ENCODE results near the gene SLC6A8.
"Not testable (repeated sequence)": the region's sequence is repeated elsewhere in the genome, so short reads cannot be mapped to it uniquely, and the experiment has no call there.

SLC6A8 gene

GRCh38 chrX:153708415-153708814, 20.7 kb downstream of the SLC6A8 start:
- peak; percentile 35 for DNase-seq (ENCODE audit: low spot score)

GRCh38 chrX:153709726-153710674, 22.3 kb downstream of the SLC6A8 start:
- no peak for DNase-seq (ENCODE audit: low spot score)

- DNase-seq (ENCODE audit: low spot score): no peak
Observed at GRCh38 chrX:153714256-153714655, 26.5 kb downstream of the SLC6A8 start.

GRCh38 chrX:153717445-153717844, 29.7 kb downstream of the SLC6A8 start:
- DNase-seq (ENCODE audit: low spot score): no peak

GRCh38 chrX:153719238-153719637, 31.5 kb downstream of the SLC6A8 start:
- no peak for DNase-seq (ENCODE audit: low spot score)

GRCh38 chrX:153719701-153720100, 32.0 kb downstream of the SLC6A8 start:
- DNase-seq (ENCODE audit: low spot score): no peak

- DNase-seq (ENCODE audit: low spot score): no peak
Observed at GRCh38 chrX:153722704-153723350, 35.1 kb downstream of the SLC6A8 start.

- peak; percentile 37 for DNase-seq (ENCODE audit: low spot score)
Observed at GRCh38 chrX:153723351-153724251, 35.9 kb downstream of the SLC6A8 start.

GRCh38 chrX:153724252-153725038, 36.7 kb downstream of the SLC6A8 start, which contains the start of the genes ABCD1 and BCAP31:
Gene ABCD1, plus strand, starts transcription at chrX:153724856. Its CDS starts 411 bp downstream, at chrX:153725267.
Gene BCAP31, minus strand, starts transcription at chrX:153724387. Its CDS starts 1,143 bp downstream, at chrX:153723244.
- peak; percentile 88 for DNase-seq (ENCODE audit: low spot score)

GRCh38 chrX:153725039-153725831, 37.5 kb downstream of the SLC6A8 start:
- DNase-seq (ENCODE audit: low spot score): no peak

GRCh38 chrX:153725832-153726285, 38.1 kb downstream of the SLC6A8 start:
- DNase-seq (ENCODE audit: low spot score): no peak

- DNase-seq (ENCODE audit: low spot score): peak; percentile 45
Observed at GRCh38 chrX:153726286-153727122, 38.8 kb downstream of the SLC6A8 start.

GRCh38 chrX:153727123-153727931, 39.6 kb downstream of the SLC6A8 start:
- no peak for DNase-seq (ENCODE audit: low spot score)

- DNase-seq (ENCODE audit: low spot score): no peak
Observed at GRCh38 chrX:153728095-153728494, 40.4 kb downstream of the SLC6A8 start.

GRCh38 chrX:153728951-153729631, 41.4 kb downstream of the SLC6A8 start:
- no peak for DNase-seq (ENCODE audit: low spot score)

GRCh38 chrX:153730115-153730514, 42.4 kb downstream of the SLC6A8 start:
- DNase-seq (ENCODE audit: low spot score): not testable (repeated sequence)

GRCh38 chrX:153731117-153731844, 43.6 kb downstream of the SLC6A8 start:
- DNase-seq (ENCODE audit: low spot score): no peak

Measured in CD4-positive, alpha-beta T cell treated with Interleukin-2 at 100 ng/mL for 4 hours (primary cell).